HepG2 (cell line): Measurements from ENCODE around the gene SNHG17.
"Not testable (repeated sequence)": the region's sequence is repeated elsewhere in the genome, so short reads cannot be mapped to it uniquely, and the experiment has no call there.

Source experiments
- HNRNPUL1 ChIP-seq: fragments of 200-400 bp; formaldehyde crosslinking; IDR thresholded peaks from 2 replicates; pipeline ENCODE4 v1.6.1; 2017; ENCODE audit warnings: low read depth, mild to moderate bottlenecking, low read length, moderate library complexity
- TF ChIP-seq, protein P1 (sequence below): IDR thresholded peaks from 2 replicates; pipeline ENCODE4 v1.6.1; 2016
- TF ChIP-seq, protein P2 (sequence below): sonication (generic); formaldehyde crosslinking; IDR thresholded peaks from 2 replicates; pipeline ENCODE4 v1.5.0; 2020; ENCODE audit warnings: mild to moderate bottlenecking, missing genetic modification reagents, moderate library complexity

DNA sequence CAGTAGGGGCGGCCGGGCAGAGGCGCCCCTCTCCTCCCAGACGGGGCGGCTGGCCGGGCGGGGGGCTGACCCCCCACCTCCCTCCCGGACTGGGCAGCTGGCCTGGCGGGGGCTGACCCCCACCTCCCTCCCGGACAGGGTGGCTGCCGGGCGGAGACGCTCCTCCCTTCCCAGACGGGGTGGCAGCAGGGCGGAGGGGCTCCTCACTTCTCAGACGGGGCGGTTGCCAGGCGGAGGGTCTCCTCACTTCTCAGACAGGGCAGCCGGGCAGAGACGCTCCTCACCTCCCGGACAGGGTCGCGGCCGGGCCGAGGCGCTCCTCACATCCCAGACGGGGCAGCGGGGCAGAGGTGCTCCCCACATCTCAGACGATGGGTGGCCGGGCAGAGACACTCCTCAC is 26.4 kb upstream of the SNHG17 start:
- TF ChIP-seq HNRNPUL1 = not testable (repeated sequence)
- TF ChIP-seq, protein P1, sequence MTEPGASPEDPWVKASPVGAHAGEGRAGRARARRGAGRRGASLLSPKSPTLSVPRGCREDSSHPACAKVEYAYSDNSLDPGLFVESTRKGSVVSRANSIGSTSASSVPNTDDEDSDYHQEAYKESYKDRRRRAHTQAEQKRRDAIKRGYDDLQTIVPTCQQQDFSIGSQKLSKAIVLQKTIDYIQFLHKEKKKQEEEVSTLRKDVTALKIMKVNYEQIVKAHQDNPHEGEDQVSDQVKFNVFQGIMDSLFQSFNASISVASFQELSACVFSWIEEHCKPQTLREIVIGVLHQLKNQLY (CRISPR knock-in tag) = not testable (repeated sequence)
- TF ChIP-seq, protein P2, sequence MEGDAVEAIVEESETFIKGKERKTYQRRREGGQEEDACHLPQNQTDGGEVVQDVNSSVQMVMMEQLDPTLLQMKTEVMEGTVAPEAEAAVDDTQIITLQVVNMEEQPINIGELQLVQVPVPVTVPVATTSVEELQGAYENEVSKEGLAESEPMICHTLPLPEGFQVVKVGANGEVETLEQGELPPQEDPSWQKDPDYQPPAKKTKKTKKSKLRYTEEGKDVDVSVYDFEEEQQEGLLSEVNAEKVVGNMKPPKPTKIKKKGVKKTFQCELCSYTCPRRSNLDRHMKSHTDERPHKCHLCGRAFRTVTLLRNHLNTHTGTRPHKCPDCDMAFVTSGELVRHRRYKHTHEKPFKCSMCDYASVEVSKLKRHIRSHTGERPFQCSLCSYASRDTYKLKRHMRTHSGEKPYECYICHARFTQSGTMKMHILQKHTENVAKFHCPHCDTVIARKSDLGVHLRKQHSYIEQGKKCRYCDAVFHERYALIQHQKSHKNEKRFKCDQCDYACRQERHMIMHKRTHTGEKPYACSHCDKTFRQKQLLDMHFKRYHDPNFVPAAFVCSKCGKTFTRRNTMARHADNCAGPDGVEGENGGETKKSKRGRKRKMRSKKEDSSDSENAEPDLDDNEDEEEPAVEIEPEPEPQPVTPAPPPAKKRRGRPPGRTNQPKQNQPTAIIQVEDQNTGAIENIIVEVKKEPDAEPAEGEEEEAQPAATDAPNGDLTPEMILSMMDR (CRISPR knock-in tag) = not testable (repeated sequence)
